ENCODE measurements around the gene GJB1.
"Not testable (repeated sequence)": the region's sequence is repeated elsewhere in the genome, so short reads cannot be mapped to it uniquely, and the experiment has no call there.

Gene GJB1

GRCh38 chrX:71269801-71270395, 46.9 kb downstream of the GJB1 start:
- WGBS: 99% methylated on average over 13 of the region's 19 CpGs
- DNase-seq: no peak
- H2AK5ac ChIP-seq (ENCODE audit: low read length, severe bottlenecking): no peak overlapping the region

DNA sequence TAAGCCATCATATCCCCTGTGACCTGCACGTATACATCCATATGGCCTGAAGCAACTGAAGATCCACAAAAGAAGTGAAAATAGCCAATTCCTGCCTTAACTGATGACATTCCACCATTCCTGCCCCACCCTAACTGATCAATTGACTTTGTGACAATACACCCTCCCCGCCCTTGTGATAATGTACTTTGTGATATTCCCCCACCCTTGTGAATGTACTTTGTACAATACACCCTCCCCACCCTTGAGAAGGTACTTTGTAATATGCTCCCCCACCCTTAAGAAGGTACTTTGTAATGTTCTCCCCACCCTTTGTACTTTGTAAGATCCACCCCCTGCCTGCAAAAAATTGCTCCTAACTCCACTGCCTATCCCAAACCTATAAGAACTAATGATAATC, 49.3 kb downstream of the GJB1 start:
- not testable (repeated sequence) for H3K4me3 ChIP-seq (ENCODE audit: insufficient read depth in 1 of 2, low read depth in 1 of 2, low read length in 2 of 2); H3K23ac ChIP-seq (ENCODE audit: low read length in 2 of 2); H3K79me1 ChIP-seq (replicated peaks; ENCODE audit: low read length, poor library complexity, severe bottlenecking); H3K4me2 ChIP-seq (ENCODE audit: low read length, poor library complexity, severe bottlenecking); H2AK5ac ChIP-seq (ENCODE audit: low read length, severe bottlenecking); H3K27me3 ChIP-seq (ENCODE audit: control insufficient read depth in 1 of 2, insufficient read depth in 1 of 2, low read length in 2 of 2); DNase-seq; H3K9ac ChIP-seq (ENCODE audit: low read length); H3K4me1 ChIP-seq (ENCODE audit: control insufficient read depth, insufficient read depth, low read depth, low read length); H3K9me3 ChIP-seq (ENCODE audit: control insufficient read depth, low read length); H2BK12ac ChIP-seq (ENCODE audit: low read length in 2 of 2); H3K18ac ChIP-seq (ENCODE audit: low read depth in 1 of 2, low read length in 2 of 2); H4K8ac ChIP-seq (ENCODE audit: low read length); H3K27ac ChIP-seq (ENCODE audit: low read length, poor library complexity, severe bottlenecking); H4K91ac ChIP-seq (ENCODE audit: low read length); H3K36me3 ChIP-seq (ENCODE audit: control insufficient read depth in 1 of 2, insufficient read depth in 2 of 2, low read depth in 1 of 2, low read length in 2 of 2); H2BK120ac ChIP-seq (ENCODE audit: low read depth, low read length); H3K14ac ChIP-seq (ENCODE audit: low read length in 2 of 2); H2BK5ac ChIP-seq (ENCODE audit: low read depth, low read length, poor library complexity, severe bottlenecking); H2BK15ac ChIP-seq (ENCODE audit: low read depth, poor library complexity, severe bottlenecking); H2AFZ ChIP-seq (ENCODE audit: low read depth, low read length); H3K4ac ChIP-seq (ENCODE audit: low read depth in 1 of 2, low read length in 2 of 2)
- 97% methylated on average over 2 of the region's 2 CpGs for WGBS

More at GRCh38 chrX:71269801-71270395, 46.9 kb downstream of the GJB1 start:
- H3K9me3 ChIP-seq (ENCODE audit: control insufficient read depth, low read length): peaks cover 5% of the 10 kb centered on the region
- H3K9ac ChIP-seq (ENCODE audit: low read length): no peak overlapping the region
- no peaks in the 10 kb centered on the region for H3K79me1 ChIP-seq (replicated peaks; ENCODE audit: low read length, poor library complexity, severe bottlenecking)
- no peak overlapping the region for H3K14ac ChIP-seq (ENCODE audit: low read length in 2 of 2)
- no peaks in the 10 kb centered on the region for H3K4me1 ChIP-seq (ENCODE audit: control insufficient read depth, insufficient read depth, low read depth, low read length)
- no peak overlapping the region for H3K18ac ChIP-seq (ENCODE audit: low read depth in 1 of 2, low read length in 2 of 2)
- H4K8ac ChIP-seq (ENCODE audit: low read length): no peak overlapping the region
- no peak overlapping the region for H3K4me3 ChIP-seq (ENCODE audit: insufficient read depth in 1 of 2, low read depth in 1 of 2, low read length in 2 of 2)
- no peak overlapping the region for H3K27ac ChIP-seq (ENCODE audit: low read length, poor library complexity, severe bottlenecking)
- H3K4ac ChIP-seq (ENCODE audit: low read depth in 1 of 2, low read length in 2 of 2): no peak overlapping the region
- H2AFZ ChIP-seq (ENCODE audit: low read depth, low read length): no peak overlapping the region
- H3K27me3 ChIP-seq (ENCODE audit: control insufficient read depth in 1 of 2, insufficient read depth in 1 of 2, low read length in 2 of 2): no peaks in the 10 kb centered on the region
- H2BK120ac ChIP-seq (ENCODE audit: low read depth, low read length): no peak overlapping the region
- H2BK15ac ChIP-seq (ENCODE audit: low read depth, poor library complexity, severe bottlenecking): no peak overlapping the region
- no peak overlapping the region for H2BK12ac ChIP-seq (ENCODE audit: low read length in 2 of 2)
- no peak overlapping the region for H2BK5ac ChIP-seq (ENCODE audit: low read depth, low read length, poor library complexity, severe bottlenecking)
- H4K91ac ChIP-seq (ENCODE audit: low read length): no peak overlapping the region
- no peaks in the 10 kb centered on the region for H3K36me3 ChIP-seq (ENCODE audit: control insufficient read depth in 1 of 2, insufficient read depth in 2 of 2, low read depth in 1 of 2, low read length in 2 of 2)
- H3K23ac ChIP-seq (ENCODE audit: low read length in 2 of 2): no peak overlapping the region
- H3K4me2 ChIP-seq (ENCODE audit: low read length, poor library complexity, severe bottlenecking): no peak overlapping the region
